SW480 (cell line): ENCODE data around the gene NHSL2.
A peak's percentile ranks its signal among the peaks of the same experiment; 100 is the strongest.
"Not testable (repeated sequence)": the region's sequence is repeated elsewhere in the genome, so short reads cannot be mapped to it uniquely, and the experiment has no call there.

Source experiments
- DNase-seq: peaks from one replicate; pipeline ENCODE4 v3.0.0-alpha.2; 2016; ENCODE audit warnings: low spot score

The NHSL2 gene

GRCh38 chrX:71910643-71910985, at the start of gene NHSL2:
Gene NHSL2, plus strand, starts transcription at chrX:71910845.
- DNase-seq: no peak

DNA sequence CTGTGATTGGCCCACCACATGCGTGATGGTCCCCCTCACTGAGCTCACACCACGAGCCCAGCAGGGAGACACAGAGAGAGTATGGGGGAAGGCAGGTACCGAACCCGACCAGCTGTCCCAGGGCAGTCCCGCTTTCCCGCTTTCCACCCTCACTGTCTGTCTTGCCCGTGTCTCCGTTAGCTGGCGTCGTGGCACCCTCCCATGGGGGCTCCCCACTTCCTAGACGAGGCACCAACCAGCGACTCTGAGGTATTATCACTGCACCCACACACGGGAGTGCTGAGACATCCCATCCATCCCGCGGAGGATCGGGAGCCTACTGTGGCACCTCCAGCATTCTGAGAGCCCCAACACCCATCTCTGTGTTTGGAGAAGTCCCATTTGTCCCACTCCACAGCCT, 43.0 kb upstream of the NHSL2 start:
- no peak for DNase-seq

- DNase-seq: not testable (repeated sequence)
These were observed 41.1 kb upstream of the NHSL2 start for GRCh38 chrX:71869566-71869965.

DNA sequence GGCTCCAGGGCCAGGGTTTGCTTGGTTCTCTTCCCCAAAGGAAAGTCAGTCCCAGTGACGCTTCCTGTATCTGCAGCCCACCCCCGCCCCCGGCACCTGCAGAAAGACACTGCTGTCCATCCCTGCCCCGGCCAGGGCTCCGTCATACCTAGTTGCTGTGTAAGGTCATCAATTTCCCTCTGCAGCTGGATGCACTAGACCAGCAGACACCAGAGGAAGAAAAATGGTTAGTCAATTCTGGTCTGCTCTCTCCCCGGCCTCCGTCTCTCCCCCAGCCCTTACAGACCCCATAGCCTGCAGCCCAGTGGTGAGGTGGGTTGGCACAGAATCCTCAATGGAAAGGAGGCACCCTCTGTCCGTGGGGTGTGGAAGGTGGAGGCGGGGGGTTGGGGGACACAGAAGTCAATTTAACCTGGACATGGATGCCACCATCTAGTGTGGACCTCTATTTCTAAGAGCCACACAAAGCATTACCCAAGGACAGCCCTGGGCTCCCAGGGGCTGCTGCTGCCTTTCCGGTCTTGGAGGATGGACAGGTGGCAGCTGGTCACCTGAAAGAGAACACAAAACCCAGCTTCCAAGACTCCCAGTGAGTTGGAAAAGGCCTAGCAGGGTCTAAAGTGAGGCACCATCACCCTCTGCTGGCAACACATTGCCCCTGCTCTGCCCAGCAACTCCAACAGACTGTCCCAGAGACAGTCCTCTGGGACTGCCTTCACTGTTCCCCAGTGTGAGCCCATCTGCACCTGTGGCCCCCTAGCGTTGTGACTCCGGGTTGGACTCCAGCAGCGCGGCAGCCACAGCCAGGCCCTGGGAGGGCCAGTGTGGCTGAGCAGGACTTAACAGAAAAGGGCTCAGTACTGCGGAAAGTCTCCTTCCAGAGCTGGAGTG, 40.2 kb upstream of the NHSL2 start:
- DNase-seq: peak; percentile 66

DNA sequence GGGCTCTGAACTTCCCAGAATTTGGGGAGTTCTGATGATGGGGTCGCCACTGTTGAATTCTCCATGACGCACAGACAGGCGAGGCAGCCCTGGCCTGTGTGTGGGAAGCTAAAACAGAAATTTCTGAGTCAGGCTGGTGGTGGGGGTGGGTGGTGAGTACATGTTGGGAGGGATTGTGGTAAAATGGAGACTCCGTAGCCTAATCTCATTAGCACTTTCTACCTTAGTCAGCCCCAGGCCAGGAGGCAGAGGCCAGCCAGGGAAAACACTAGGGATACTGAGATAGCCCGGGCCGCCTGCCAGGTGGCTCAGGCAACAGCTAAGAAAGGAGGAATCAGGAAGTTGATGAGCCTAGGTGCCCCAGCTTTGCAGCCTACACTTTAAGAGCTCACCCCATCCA, 39.3 kb upstream of the NHSL2 start:
- no peak for DNase-seq

GRCh38 chrX:71872542-71873458, 37.8 kb upstream of the NHSL2 start:
- no peak for DNase-seq

GRCh38 chrX:71873459-71873833, 37.2 kb upstream of the NHSL2 start:
- DNase-seq: no peak

- DNase-seq: not testable (repeated sequence)
These were observed 33.8 kb upstream of the NHSL2 start for GRCh38 chrX:71876841-71877240.

- no peak for DNase-seq
These were observed 25.5 kb upstream of the NHSL2 start for GRCh38 chrX:71885099-71885498.

GRCh38 chrX:71895607-71896006, 15.0 kb upstream of the NHSL2 start:
- DNase-seq: no peak

DNA sequence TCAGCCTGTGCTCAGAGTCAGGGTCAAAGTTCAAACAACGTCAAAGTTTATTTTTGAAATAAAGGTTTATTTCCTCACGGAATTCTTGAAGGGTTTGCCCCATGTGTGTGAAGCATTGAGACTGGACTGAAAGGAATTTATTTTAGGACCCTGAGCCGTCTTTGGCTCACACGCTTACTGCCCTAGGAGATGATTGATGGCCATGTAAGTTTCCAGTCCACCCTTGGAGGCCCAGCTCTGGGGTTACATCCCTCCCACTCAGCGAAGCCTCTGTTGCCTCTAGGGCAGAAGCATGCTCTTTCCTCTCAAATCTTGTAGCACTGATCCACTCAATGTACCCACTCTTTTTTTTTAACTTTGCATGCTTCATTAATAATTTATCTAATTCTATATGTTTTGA, 4.5 kb upstream of the NHSL2 start:
- DNase-seq: no peak

DNA sequence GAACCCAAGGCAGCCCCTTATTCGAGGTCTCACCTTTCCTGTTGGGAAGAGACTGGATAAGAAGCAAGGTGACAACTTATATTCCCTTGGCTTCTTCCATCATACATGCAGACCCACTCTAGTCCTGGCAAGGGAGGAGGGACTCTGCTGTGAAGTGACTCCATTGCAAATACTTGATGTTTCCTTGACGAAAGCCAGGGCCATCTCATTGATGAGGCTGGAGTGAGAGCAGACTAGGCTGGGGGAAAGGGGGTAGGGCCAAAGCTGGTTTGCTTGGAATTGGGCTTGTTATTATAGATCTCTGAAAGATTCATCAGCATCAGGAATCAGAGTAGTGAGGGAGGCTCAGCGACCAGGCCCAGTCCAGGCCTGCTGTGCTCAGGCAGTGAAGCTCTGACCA, 2.3 kb upstream of the NHSL2 start:
- no peak for DNase-seq

DNA sequence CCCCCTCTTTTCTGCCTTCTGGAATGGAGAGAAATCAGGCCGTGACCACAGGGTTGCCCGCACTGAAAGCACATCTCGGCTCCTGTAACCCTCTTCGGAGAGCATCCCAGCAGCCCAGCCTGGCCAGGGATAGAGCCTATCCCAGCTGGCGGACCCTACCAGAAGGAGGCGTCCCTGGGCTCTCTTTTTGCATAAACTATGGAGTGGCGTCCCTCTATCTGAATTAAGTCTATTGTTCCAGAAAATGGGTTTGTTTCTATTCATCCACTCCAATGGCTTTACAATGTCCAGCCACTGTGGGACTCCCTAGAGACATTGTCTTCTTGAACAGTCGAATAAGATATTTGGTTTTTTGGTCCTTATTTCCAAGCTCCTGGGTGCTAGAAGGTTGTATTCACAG, 689 bp upstream of the NHSL2 start:
- no peak for DNase-seq

DNA sequence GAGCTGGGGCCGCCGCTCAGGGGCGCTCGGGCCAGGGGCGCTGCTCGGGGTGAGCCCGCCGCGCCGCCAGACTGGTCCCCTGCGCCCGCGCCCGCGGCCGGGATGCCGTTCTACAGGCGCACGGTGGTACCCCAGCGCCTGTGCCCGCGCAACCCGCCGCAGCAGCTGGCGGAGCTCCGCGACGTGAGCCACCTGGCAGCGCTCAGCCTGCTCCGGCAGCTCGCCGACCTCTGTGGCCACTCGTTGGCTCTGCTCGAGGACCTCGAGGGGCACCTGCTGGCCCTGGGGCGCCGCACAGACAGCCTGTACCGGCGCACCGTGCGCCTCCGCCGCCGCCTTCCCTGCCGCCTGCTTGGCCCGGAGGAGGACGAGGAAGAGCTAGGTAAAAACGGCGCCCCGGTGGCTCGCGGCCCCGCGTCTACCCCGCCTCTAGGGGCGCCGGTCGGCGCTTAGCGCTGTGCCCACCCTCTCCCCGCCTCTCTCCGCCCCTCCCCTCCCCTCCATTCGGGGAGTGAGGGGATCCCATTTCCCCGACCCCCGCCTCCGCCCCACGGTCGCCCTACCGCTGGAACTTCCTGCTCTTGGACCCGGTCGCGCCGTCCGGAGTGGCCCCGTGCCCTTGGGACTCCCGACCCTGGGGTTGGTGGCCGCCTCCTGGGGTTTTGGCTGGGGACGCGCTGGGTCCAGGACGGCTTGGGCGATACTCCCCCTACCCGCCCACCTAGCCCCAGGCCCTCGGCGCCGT, 513 bp downstream of the NHSL2 start:
- no peak for DNase-seq

- DNase-seq: no peak
These were observed 1.0 kb downstream of the NHSL2 start for GRCh38 chrX:71911731-71912050.

GRCh38 chrX:71912156-71912555, 1.5 kb downstream of the NHSL2 start:
- DNase-seq: no peak

- no peak for DNase-seq
These were observed 2.7 kb downstream of the NHSL2 start for GRCh38 chrX:71913156-71913950.

DNA sequence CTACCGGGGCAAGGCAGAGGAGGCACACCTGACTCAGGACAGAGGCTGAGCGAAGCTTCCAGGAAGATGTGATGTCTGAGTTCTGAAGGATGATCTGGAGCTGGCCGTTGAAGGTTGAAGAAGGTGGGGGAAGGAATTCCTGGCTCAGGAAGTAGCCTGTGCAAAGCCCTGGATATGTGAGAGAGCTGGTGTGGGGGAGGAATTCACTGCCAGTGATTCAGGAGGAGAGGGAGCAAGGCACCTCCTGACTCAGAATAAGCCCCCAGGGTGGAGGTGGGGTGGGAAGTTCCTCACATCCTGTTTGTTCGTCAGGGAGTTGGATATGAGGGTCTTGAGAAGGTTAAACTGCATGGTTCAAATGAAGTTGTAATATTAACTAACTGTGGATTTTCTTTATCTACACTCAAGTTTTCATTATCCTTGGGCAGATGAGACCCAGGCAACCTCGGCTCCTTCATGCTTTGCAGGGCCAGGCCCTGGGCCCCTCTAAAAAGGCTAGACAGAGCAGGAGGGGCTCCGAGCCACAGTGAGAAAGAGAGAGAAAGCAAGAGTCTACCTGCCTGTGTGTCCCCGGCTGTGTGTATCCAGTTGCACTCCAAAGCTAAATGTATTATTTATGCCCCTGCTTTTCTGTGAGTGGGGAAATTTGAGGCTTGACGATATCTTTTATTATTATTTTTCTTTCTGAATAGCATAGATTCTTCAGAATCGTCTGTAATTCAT, 7.1 kb downstream of the NHSL2 start:
- DNase-seq: no peak

- DNase-seq: peak; percentile 2
These were observed 8.8 kb downstream of the NHSL2 start for GRCh38 chrX:71919431-71919830.

DNA sequence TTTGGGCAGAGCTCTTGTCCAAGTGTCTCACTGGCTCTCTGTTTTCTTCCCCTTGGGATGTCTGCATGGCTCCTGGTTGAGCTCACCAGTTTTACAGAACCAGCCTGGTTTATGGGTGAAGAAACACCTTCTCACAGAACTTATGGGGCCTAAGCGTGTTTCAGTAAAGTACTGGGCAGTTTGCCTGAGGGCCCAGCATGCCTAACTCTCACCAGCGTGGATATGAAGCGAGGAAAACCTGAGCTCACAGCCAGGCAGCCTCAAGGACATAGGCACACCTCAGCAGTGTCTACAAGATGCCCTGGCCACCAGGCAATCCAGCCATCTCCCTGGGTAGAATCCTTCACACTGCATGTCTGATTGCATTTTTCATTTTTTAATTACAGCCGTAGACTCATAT, 9.2 kb downstream of the NHSL2 start:
- DNase-seq: no peak

DNA sequence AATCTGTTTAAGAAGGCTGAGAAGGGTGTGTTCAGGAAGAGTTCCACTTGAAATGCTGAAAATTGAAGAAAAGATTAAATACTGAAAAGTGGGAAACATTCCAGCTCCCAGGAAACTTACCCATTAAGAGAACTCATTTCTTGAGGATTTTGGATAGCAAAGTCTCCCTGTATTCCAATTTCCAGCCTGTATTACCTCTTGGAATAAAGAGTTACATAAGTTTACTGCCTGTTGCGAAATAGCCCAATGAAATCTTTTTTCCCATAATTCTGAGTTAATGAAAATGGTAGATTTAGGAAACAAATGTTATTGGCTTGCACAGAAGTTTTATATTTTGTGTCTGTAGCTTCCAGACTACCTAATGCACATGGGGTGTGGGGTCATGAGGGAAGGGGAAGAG, 12.0 kb downstream of the NHSL2 start:
- DNase-seq: no peak
